ENCODE data around the gene COL1A1.

The COL1A1 gene

DNA sequence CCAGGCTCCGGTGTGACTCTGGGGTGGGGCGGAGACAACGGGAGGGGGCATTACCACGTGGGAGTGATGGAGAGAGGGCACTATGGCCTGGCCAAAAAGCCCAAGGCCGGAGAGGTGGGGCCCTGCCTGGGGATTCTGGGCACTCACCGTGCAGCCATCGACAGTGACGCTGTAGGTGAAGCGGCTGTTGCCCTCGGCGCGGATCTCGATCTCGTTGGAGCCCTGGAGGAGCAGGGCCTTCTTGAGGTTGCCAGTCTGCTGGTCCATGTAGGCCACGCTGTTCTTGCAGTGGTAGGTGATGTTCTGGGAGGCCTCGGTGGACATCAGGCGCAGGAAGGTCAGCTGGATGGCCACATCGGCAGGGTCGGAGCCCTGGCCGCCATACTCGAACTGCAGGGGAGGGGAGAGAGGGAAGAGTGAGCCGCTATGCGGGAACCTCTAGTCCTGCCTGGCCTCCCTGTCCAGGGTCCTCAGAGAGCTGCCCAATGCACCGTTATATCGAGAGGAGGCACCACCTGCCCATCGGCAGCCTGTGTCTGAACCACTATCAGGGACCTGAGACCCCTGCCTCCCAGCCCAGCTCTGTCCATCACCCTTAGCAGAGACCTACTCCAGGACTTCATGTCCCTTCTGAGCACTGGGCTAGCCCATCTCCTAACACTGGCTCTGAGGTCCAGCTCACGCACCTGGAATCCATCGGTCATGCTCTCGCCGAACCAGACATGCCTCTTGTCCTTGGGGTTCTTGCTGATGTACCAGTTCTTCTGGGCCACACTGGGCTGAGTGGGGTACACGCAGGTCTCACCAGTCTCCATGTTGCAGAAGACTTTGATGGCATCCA is 15.6 kb downstream of the COL1A1 start:
- no peak for DNase-seq

DNA sequence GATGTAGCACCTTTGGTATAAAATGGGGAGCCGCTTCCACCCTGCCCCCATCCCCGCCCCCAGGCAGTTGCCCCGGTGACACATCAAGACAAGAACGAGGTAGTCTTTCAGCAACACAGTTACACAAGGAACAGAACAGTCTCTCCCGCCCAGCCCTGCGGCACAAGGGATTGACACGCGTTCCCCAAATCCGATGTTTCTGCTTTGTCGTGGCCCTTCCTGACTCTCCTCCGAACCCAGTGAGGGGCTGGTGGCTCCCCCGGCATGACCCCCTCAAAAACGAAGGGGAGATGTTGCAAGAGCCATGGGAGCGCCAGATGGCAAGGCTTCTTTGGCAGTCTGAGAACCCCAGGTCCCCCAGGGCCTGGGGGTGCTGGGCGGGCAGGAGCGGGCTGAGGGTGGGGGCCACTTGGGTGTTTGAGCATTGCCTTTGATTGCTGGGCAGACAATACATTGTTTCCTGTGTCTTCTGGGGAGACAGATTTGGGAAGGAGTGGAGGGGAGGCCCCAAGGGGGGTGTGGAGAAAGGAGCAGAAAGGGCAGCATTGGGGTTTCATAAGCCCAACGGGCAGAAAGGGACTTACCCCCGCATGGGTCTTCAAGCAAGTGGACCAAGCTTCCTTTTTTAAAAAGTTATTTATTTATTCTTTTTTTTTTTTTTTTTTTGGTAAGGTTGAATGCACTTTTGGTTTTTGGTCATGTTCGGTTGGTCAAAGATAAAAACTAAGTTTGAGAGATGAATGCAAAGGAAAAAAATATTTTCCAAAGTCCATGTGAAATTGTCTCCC is 16.6 kb downstream of the COL1A1 start:
- DNase-seq: no peak

GRCh38 chr17:50184064-50184463 is 17.4 kb downstream of the COL1A1 start:
- no peak for DNase-seq

- no peak for DNase-seq
Measured at GRCh38 chr17:50183421-50183994, 17.9 kb downstream of the COL1A1 start.

- DNase-seq: no peak
Measured at GRCh38 chr17:50182783-50183420, 18.5 kb downstream of the COL1A1 start.

GRCh38 chr17:50181591-50182560 is 19.6 kb downstream of the COL1A1 start:
- DNase-seq: no peak

- DNase-seq: no peak
Measured at GRCh38 chr17:50181144-50181543, 20.3 kb downstream of the COL1A1 start.

DNA sequence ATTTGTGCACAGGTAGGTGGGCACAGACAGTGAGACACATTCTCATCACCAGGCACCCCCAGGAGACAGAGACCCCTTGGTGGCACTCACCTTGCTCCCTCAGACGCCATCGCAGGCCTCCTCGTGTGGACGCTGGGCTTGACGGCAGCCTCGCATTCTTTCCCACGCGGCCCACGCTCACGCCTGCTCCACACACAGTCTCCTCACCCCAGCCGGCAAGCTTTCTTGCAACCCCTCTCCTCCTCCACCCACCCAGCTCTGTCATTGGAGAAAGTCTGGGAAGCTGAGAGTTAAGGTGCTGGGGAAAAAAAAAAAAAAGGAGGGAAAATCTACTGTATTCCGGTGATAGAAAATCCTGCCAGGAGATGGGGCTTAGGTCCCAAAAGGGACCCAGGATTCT is 20.8 kb downstream of the COL1A1 start:
- no peak for DNase-seq

DNA sequence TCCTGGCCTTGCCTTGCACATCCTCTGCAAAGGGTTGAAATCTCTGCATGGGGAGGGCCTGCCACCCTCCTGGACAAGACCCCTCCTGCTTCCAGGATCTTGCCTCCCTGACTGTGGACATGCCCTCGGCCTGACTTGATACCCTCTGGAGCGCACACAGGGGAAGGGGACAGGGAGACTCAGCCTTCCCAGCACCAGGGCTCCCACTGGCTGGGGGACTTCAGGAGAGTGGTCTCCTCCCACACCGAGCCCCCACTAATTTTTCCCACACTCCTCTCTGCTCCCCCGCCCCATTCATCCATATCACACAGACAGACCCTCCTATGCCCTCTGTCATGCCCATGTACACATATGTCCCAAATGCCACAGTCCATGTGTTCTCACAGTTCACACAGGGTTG is 21.3 kb downstream of the COL1A1 start:
- DNase-seq: no peak

DNA sequence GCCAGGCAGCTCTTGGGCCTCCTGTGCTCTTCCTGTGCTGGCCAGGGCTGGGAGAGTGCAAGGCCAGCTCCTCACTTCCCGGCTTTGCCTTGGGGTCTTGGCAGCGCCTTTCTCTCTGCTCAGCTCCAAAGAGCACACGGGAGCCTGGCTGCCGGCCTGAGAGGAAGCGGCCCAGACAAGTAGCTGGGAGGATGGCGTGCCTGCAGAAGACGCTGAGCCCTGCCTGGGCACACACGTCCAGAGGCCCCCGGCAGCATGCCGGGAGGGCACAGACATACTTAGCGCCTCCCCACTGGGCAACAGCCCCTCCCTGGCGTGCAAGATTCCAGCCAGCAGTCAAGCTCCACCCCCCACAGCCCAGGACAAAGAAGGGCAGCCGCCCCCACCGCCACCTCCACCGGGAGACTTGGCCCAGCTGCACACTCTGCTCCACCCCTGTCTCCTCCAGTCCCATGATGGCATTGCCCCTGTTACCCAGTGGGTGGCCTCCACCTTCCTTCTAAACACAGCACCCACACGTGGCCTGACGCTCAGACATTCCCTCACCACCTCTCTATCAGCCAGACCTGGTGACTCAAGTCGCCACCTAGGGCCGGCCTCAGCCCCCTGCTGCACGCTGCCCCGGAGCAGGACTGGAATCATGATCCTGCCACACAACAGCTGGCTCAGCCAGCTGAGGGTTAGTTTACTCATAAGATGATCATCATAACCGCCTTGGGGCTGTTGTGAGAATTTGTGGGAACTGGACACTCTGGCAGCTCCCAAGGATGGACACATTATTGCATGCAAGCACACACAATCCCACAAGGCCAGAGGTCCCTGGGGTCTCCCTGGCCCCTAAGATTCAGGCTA is 23.2 kb downstream of the COL1A1 start:
- peak; percentile 88 for DNase-seq

DNA sequence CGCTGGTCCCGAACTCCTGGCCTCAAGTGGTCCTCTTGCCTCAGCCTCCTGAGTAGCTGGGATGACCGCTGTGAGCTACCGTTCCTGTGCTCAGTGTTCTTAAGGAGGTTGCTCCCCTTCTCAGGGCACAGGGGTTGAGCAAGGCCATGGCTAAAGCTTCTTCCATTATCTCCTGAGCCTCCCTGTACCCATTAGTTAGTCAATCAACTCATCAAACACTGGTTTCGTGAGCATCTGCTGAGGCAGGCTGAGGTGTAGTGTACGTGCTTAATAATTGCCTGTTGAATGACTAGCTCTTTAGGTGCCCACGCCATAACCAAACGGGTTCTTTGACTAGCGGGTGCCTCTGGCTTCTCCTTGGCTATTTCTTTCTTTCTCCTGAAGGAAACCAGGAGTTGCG is 24.0 kb downstream of the COL1A1 start:
- no peak for DNase-seq

DNA sequence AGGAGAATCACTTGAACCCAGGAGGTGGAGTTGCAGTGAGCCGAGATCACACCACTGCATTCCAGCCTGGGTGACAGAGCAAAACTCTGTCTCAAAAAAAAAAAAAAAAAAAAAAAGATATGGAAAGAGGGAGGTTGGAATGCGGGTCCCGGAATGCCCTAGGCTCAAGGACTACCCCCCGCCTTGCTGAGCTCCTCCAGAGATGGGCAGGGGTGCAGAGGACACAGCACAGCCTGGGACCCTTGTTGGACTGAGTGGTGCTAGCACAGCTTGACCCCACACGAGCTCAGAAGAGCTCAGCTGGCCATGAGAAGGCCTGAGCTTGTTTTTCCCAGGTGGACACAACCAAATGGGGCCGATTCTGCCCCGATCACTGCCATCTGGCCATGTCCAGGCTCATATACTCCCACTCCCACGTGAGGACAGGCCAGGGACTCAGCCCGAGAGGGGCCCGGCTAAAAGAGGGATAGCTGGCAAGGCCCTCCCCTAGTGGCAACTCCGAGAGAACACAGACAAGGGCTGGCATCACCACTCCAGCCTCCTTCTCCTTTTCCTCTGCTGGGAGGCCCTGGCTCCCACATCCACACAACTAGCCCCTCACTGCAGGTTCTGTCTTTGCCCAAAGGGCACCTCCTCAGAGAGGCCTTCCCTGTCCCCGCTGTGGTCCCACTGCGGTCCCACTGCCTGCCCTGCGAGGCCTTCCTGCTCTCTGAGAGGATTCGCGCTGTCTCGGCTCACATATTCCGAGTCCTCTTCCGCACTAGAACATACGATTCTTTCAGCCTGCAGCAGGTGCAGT is 24.7 kb downstream of the COL1A1 start:
- DNase-seq: no peak

- DNase-seq: no peak
Measured at GRCh38 chr17:50175035-50175807, 26.2 kb downstream of the COL1A1 start.

DNA sequence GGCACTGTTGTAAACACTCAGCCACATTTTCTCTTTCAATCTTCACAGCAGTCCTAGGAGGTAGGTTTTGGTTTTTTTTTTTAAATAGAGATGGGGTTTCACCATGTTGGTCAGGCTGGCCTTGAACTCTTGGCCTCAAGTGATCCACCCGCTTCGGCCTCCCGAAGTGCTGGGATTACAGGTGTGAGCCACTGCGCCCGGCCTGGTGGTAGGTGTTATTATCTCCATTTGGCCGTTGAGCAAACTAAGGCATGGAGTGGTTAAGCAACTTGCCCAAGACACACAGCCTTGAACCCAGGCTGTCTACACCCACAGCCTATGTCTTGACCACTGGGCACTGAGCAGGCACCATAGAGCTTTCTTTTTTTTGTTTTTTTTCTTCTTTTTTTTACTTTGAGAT is 27.0 kb downstream of the COL1A1 start:
- no peak for DNase-seq

- DNase-seq: no peak
Measured at GRCh38 chr17:50173335-50173941, 28.0 kb downstream of the COL1A1 start.

GRCh38 chr17:50172936-50173334 is 28.5 kb downstream of the COL1A1 start:
- no peak for DNase-seq

DNA sequence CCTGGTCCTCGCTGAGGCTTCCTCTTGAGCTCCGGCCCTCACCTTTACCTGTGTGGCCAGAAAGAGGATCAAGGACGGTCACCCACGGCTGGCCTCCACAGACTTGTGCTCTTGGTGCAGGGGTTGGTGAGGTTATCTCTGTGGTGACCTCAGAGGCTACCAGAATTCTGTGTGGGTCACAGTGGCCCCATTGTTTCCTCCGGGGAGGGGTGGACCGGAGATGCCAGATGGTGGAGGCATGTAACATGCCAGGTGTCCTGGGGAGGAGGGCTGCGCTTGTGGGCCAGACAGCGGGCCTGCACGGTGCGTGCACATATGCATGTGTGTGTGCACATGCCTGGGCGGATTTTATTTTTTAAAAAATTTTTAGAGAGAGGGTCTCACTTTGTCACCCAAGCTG is 29.3 kb downstream of the COL1A1 start:
- DNase-seq: no peak

- DNase-seq: no peak
Measured at GRCh38 chr17:50171371-50172071, 29.9 kb downstream of the COL1A1 start.
